GM18861 (cell line): ENCODE results near the gene MGAT1.
A peak's percentile ranks its signal among the peaks of the same experiment; 100 is the strongest.
"Not testable (repeated sequence)": the region's sequence is repeated elsewhere in the genome, so short reads cannot be mapped to it uniquely, and the experiment has no call there.

Experiments
- ATAC-seq: cut with Tn5 transposase; IDR thresholded peaks from one replicate; pipeline ENCODE4 v1.9.1; 2021; ENCODE audit not compliant: unreplicated experiment

MGAT1 gene

GRCh38 chr5:180802325-180803180 lies at the start of gene MGAT1:
MGAT1 (minus strand) TSS chr5:180802806; CDS start chr5:180792971, 9,835 bp downstream.
- peak; percentile 19 for ATAC-seq

- ATAC-seq, result no peak
Observed at GRCh38 chr5:180850434-180851078, 48.0 kb upstream of the MGAT1 start.

GRCh38 chr5:180849827-180850226 lies 47.2 kb upstream of the MGAT1 start:
- no peak for ATAC-seq

GRCh38 chr5:180848878-180849277 lies 46.3 kb upstream of the MGAT1 start:
- no peak for ATAC-seq

GRCh38 chr5:180848265-180848664 lies 45.7 kb upstream of the MGAT1 start:
- no peak for ATAC-seq

- ATAC-seq, result no peak
Observed at GRCh38 chr5:180847026-180847425, 44.4 kb upstream of the MGAT1 start.

- ATAC-seq, result no peak
Observed at GRCh38 chr5:180844858-180845257, 42.3 kb upstream of the MGAT1 start.

GRCh38 chr5:180844432-180844831 lies 41.8 kb upstream of the MGAT1 start:
- no peak for ATAC-seq

GRCh38 chr5:180839935-180840334 lies 37.3 kb upstream of the MGAT1 start:
- no peak for ATAC-seq

- ATAC-seq, result no peak
Observed at GRCh38 chr5:180839227-180839626, 36.6 kb upstream of the MGAT1 start.

GRCh38 chr5:180837478-180837877 lies 34.9 kb upstream of the MGAT1 start:
- no peak for ATAC-seq

- peak; percentile 59 for ATAC-seq
Observed at GRCh38 chr5:180832638-180833068, 30.0 kb upstream of the MGAT1 start.

- peak; percentile 61 for ATAC-seq
Observed at GRCh38 chr5:180831139-180832093, 28.8 kb upstream of the MGAT1 start.

GRCh38 chr5:180830253-180831138 lies 27.9 kb upstream of the MGAT1 start:
- peak; percentile 23 for ATAC-seq

- no peak for ATAC-seq
Observed at GRCh38 chr5:180829726-180830125, 27.1 kb upstream of the MGAT1 start.

- not testable (repeated sequence) for ATAC-seq
Observed at GRCh38 chr5:180828756-180829531, 26.3 kb upstream of the MGAT1 start.

- not testable (repeated sequence) for ATAC-seq
Observed at GRCh38 chr5:180827374-180827773, 24.8 kb upstream of the MGAT1 start.

GRCh38 chr5:180825768-180826525 lies 23.3 kb upstream of the MGAT1 start:
- ATAC-seq, result no peak
